Measurements from ENCODE around the gene PTPRZ1.

The PTPRZ1 gene

GRCh38 chr7:121872831-121873288, at the start of gene PTPRZ1:
Gene PTPRZ1, plus strand, starts transcription at chr7:121873161. Its CDS starts 339 bp downstream, at chr7:121873500.
- no peak for TF ChIP-seq POLR2A (IDR thresholded peaks at IDR 0.05; ENCODE audit: low read length)
- no peak for TF ChIP-seq GATA1 (IDR thresholded peaks at IDR 0.05; ENCODE audit: low read depth, low read length)
- DNase-seq: peak in 1 of 2 experiments; percentile 1

- no peak for TF ChIP-seq POLR2A (IDR thresholded peaks at IDR 0.05; ENCODE audit: low read length)
- DNase-seq: no peak
Observed at GRCh38 chr7:121824276-121824675, 48.7 kb upstream of the PTPRZ1 start.

- TF ChIP-seq GATA1 (IDR thresholded peaks at IDR 0.05; ENCODE audit: low read depth, low read length) (no peak), POLR2A (IDR thresholded peaks at IDR 0.05; ENCODE audit: low read length) (no peak)
- no peak for DNase-seq
Observed at GRCh38 chr7:121831351-121831750, 41.6 kb upstream of the PTPRZ1 start.

- DNase-seq: no peak
- TF ChIP-seq POLR2A (IDR thresholded peaks at IDR 0.05; ENCODE audit: low read length) (no peak), GATA1 (IDR thresholded peaks at IDR 0.05; ENCODE audit: low read depth, low read length) (no peak)
Observed at GRCh38 chr7:121831801-121832200, 41.2 kb upstream of the PTPRZ1 start.

- no peak for TF ChIP-seq POLR2A (IDR thresholded peaks at IDR 0.05; ENCODE audit: low read length)
- TF ChIP-seq GATA1 (IDR thresholded peaks at IDR 0.05; ENCODE audit: low read depth, low read length): no peak
- no peak for DNase-seq
Observed at GRCh38 chr7:121832347-121832746, 40.6 kb upstream of the PTPRZ1 start.

- no peak for TF ChIP-seq POLR2A (IDR thresholded peaks at IDR 0.05; ENCODE audit: low read length)
- TF ChIP-seq GATA1 (IDR thresholded peaks at IDR 0.05; ENCODE audit: low read depth, low read length): no peak
- no peak for DNase-seq
Observed at GRCh38 chr7:121833991-121834390, 39.0 kb upstream of the PTPRZ1 start.

- DNase-seq: no peak
- TF ChIP-seq POLR2A (IDR thresholded peaks at IDR 0.05; ENCODE audit: low read length) (no peak), GATA1 (IDR thresholded peaks at IDR 0.05; ENCODE audit: low read depth, low read length) (no peak)
Observed at GRCh38 chr7:121837462-121837861, 35.5 kb upstream of the PTPRZ1 start.

- no peak for TF ChIP-seq POLR2A (IDR thresholded peaks at IDR 0.05; ENCODE audit: low read length)
- no peak for TF ChIP-seq GATA1 (IDR thresholded peaks at IDR 0.05; ENCODE audit: low read depth, low read length)
- DNase-seq: no peak
Observed at GRCh38 chr7:121847041-121847440, 25.9 kb upstream of the PTPRZ1 start.

- no peak for TF ChIP-seq GATA1 (IDR thresholded peaks at IDR 0.05; ENCODE audit: low read depth, low read length)
- no peak for TF ChIP-seq POLR2A (IDR thresholded peaks at IDR 0.05; ENCODE audit: low read length)
- no peak for DNase-seq
Observed at GRCh38 chr7:121853307-121853706, 19.7 kb upstream of the PTPRZ1 start.

- TF ChIP-seq POLR2A (IDR thresholded peaks at IDR 0.05; ENCODE audit: low read length) (no peak), GATA1 (IDR thresholded peaks at IDR 0.05; ENCODE audit: low read depth, low read length) (no peak)
- DNase-seq: no peak
Observed at GRCh38 chr7:121860953-121861352, 12.0 kb upstream of the PTPRZ1 start.

- DNase-seq: no peak
- no peak for TF ChIP-seq POLR2A (IDR thresholded peaks at IDR 0.05; ENCODE audit: low read length)
- no peak for TF ChIP-seq GATA1 (IDR thresholded peaks at IDR 0.05; ENCODE audit: low read depth, low read length)
Observed at GRCh38 chr7:121862591-121862990, 10.4 kb upstream of the PTPRZ1 start.

- no peak for TF ChIP-seq POLR2A (IDR thresholded peaks at IDR 0.05; ENCODE audit: low read length)
- no peak for TF ChIP-seq GATA1 (IDR thresholded peaks at IDR 0.05; ENCODE audit: low read depth, low read length)
- DNase-seq: no peak
Observed at GRCh38 chr7:121871188-121871587, 1.8 kb upstream of the PTPRZ1 start.

- no peak for DNase-seq
- TF ChIP-seq GATA1 (IDR thresholded peaks at IDR 0.05; ENCODE audit: low read depth, low read length) (no peak), POLR2A (IDR thresholded peaks at IDR 0.05; ENCODE audit: low read length) (no peak)
Observed at GRCh38 chr7:121873289-121874194, 581 bp downstream of the PTPRZ1 start.

- no peak for TF ChIP-seq POLR2A (IDR thresholded peaks at IDR 0.05; ENCODE audit: low read length)
- no peak for TF ChIP-seq GATA1 (IDR thresholded peaks at IDR 0.05; ENCODE audit: low read depth, low read length)
- DNase-seq: no peak
Observed at GRCh38 chr7:121874298-121874697, 1.3 kb downstream of the PTPRZ1 start.

- TF ChIP-seq GATA1 (IDR thresholded peaks at IDR 0.05; ENCODE audit: low read depth, low read length): no peak
- TF ChIP-seq POLR2A (IDR thresholded peaks at IDR 0.05; ENCODE audit: low read length): no peak
- no peak for DNase-seq
Observed at GRCh38 chr7:121875203-121875602, 2.2 kb downstream of the PTPRZ1 start.

All from erythroblast (primary cell).